ENCODE measurements around the gene ANGPTL7.

GRCh38 chr1:11179125-11179524, 10.0 kb upstream of the ANGPTL7 start:
- TF ChIP-seq CTCF (IDR thresholded peaks at IDR 0.05) (no peak), POLR2A (IDR thresholded peaks at IDR 0.05) (no peak), EP300 (IDR thresholded peaks at IDR 0.05; ENCODE audit: low read depth) (no peak)

Measured in transverse colon (tissue), 3 donors.